HG03139 (cell line): ENCODE measurements around the gene MAFF.

ENCODE experiments used
- ATAC-seq: cut with Tn5 transposase; IDR thresholded peaks from one replicate; pipeline ENCODE4 v1.9.1; 2021; ENCODE audit not compliant: unreplicated experiment

The MAFF gene

GRCh38 chr22:38203855-38204514, 2.2 kb downstream of the MAFF start:
- no peak for ATAC-seq

- peak; percentile 34 for ATAC-seq
Measured at GRCh38 chr22:38204784-38205183, 3.0 kb downstream of the MAFF start.

- no peak for ATAC-seq
Measured at GRCh38 chr22:38205261-38206128, 3.7 kb downstream of the MAFF start.

- ATAC-seq: no peak
Measured at GRCh38 chr22:38207898-38208432, 6.2 kb downstream of the MAFF start.

- ATAC-seq: no peak
Measured at GRCh38 chr22:38208551-38208968, 6.8 kb downstream of the MAFF start.

GRCh38 chr22:38211556-38211955, 9.8 kb downstream of the MAFF start:
- ATAC-seq: no peak

GRCh38 chr22:38212442-38212841, 10.6 kb downstream of the MAFF start:
- ATAC-seq: no peak

GRCh38 chr22:38213319-38213989, 11.7 kb downstream of the MAFF start:
- no peak for ATAC-seq

GRCh38 chr22:38213990-38214301, 12.2 kb downstream of the MAFF start:
- ATAC-seq: no peak

- ATAC-seq: no peak
Measured at GRCh38 chr22:38214302-38215056, 12.7 kb downstream of the MAFF start.

GRCh38 chr22:38215156-38216038, 13.6 kb downstream of the MAFF start:
- ATAC-seq: no peak

- no peak for ATAC-seq
Measured at GRCh38 chr22:38218661-38219622, 17.1 kb downstream of the MAFF start.

- ATAC-seq: no peak
Measured at GRCh38 chr22:38219632-38220031, 17.8 kb downstream of the MAFF start.

- no peak for ATAC-seq
Measured at GRCh38 chr22:38220163-38220562, 18.4 kb downstream of the MAFF start.

- ATAC-seq: no peak
Measured at GRCh38 chr22:38220653-38221386, 19.0 kb downstream of the MAFF start.

GRCh38 chr22:38221407-38221806, 19.6 kb downstream of the MAFF start:
- ATAC-seq: no peak

- ATAC-seq: no peak
Measured at GRCh38 chr22:38221908-38222796, 20.4 kb downstream of the MAFF start.
